ENCODE measurements around the gene NTSR2.

GRCh38 chr2:11616851-11617415, 53.1 kb downstream of the NTSR2 start:
- TF ChIP-seq CTCF (IDR thresholded peaks at IDR 0.05; ENCODE audit: low read depth, low read length, missing input control) (no peak), EGR1 (IDR thresholded peaks at IDR 0.05; ENCODE audit: low read depth in 2 of 2) (no peak), SP1 (IDR thresholded peaks at IDR 0.05) (no peak), YY1 (IDR thresholded peaks at IDR 0.05) (no peak), ZBTB33 (IDR thresholded peaks at IDR 0.05) (no peak), MAX (IDR thresholded peaks at IDR 0.05) (no peak), REST (IDR thresholded peaks at IDR 0.05) (no peak), HNF4A (conservative IDR thresholded peaks at IDR 0.05) (no peak), JUND (IDR thresholded peaks at IDR 0.05) (no peak), GABPA (IDR thresholded peaks at IDR 0.05 in 1 of 2, conservative IDR thresholded peaks at IDR 0.05 in 1 of 2) (no peak)
